ENCODE data around the gene OTULIN. TPM values are rescaled to one million over a fixed set of nuclear protein-coding genes. Genes with fewer than 3 reads are reported as not detected.

Gene OTULIN
- total and polyA plus RNA-seq, 2 of the 13 experiments (the other 11 are each of a cell fraction or from before 2014, with no cell fraction given) = 7.0 to 34.8 TPM

DNA sequence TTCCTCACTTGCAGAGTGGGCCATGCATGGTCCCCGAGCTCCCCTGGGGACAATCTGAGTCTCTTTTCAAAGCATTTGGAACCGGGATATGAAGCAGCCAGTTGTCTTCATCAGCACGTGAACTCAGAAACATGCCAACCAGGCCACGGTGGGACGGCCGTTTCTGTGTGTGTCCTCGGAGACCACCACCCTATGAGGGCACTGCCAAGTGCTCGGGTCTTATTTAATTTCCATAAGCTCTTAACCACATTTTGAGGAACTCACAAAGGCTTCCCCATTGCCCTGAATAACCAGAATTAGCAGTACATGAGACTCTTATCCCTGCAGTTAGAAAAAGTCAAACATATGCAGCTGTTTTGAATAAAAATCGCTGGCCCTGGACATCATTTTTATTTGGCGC, 60.1 kb downstream of the OTULIN start:
- intact Hi-C loops (cut with micrococcal nuclease; ENCODE audit: unreplicated experiment) (loop anchor here (5.0 kb wide), 1 partner anchor 37 kb away; no protein-coding TSS in a partner anchor), in situ Hi-C loops (cut with HindIII; ENCODE audit: extremely low pct_ligation_motif_present, low pct_unique_long_range_greater_than_20kb) (loop anchor here (5.0 kb wide), 3 partner anchors 53 to 288 kb away; partner anchors contain the start of gene ANKH)
- H3K27me3 ChIP-seq (ENCODE audit: control insufficient read depth in 1 of 2, insufficient read depth in 2 of 2, low read length in 2 of 2) = no peaks in the 10 kb centered on the region
- DNase-seq (ENCODE audit: low spot score) (no peak), ATAC-seq (no peak), FAIRE-seq (no peak)
- H3K36me3 ChIP-seq (replicated peaks in 1 of 2; ENCODE audit: control insufficient read depth in 1 of 2, insufficient read depth in 2 of 2, low read length in 2 of 2) = peaks cover 8 to 19% of the 10 kb centered on the region in 2 experiments; a peak in 4 of 5 replicates
- 98% methylated on average over 9 of the region's 10 CpGs for whole genome bisulfite sequencing (ENCODE audit: low lambda C conversion rate)
- no peak for TF ChIP-seq KDM6A (CRISPR knock-in tag; IDR thresholded peaks at IDR 0.05; ENCODE audit: low read depth)
- TF ChIP-seq, protein P1, sequence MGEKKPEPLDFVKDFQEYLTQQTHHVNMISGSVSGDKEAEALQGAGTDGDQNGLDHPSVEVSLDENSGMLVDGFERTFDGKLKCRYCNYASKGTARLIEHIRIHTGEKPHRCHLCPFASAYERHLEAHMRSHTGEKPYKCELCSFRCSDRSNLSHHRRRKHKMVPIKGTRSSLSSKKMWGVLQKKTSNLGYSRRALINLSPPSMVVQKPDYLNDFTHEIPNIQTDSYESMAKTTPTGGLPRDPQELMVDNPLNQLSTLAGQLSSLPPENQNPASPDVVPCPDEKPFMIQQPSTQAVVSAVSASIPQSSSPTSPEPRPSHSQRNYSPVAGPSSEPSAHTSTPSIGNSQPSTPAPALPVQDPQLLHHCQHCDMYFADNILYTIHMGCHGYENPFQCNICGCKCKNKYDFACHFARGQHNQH (CRISPR knock-in tag; IDR thresholded peaks at IDR 0.05) = no peak
- TF ChIP-seq MTA3 (CRISPR knock-in tag; IDR thresholded peaks at IDR 0.05) = no peak
- no peak for TF ChIP-seq ETS1 (CRISPR knock-in tag; IDR thresholded peaks at IDR 0.05)
- no peak for TF ChIP-seq HIVEP1 (CRISPR knock-in tag; IDR thresholded peaks at IDR 0.05)
- no peak for TF ChIP-seq ZNF580 (CRISPR knock-in tag; IDR thresholded peaks at IDR 0.05; ENCODE audit: borderline replicate concordance, low read depth)
- no peak for TF ChIP-seq ZNF703 (CRISPR knock-in tag; IDR thresholded peaks at IDR 0.05; ENCODE audit: borderline replicate concordance)
- TF ChIP-seq PRPF4 (IDR thresholded peaks at IDR 0.05; ENCODE audit: low read depth, low read length, poor library complexity, severe bottlenecking) = no peak
- no peak for TF ChIP-seq CEBPG (CRISPR knock-in tag; IDR thresholded peaks at IDR 0.05)
- H3K9ac ChIP-seq (ENCODE audit: insufficient read depth, low read depth, low read length) = no peak overlapping the region
- no peaks in the 10 kb centered on the region for H3K79me2 ChIP-seq (ENCODE audit: insufficient read depth, low read length)
- no peaks in the 10 kb centered on the region for H3K9me3 ChIP-seq (ENCODE audit: low read length)
- no peak overlapping the region for H2AFZ ChIP-seq (ENCODE audit: low read length)
- CTCF ChIA-PET (ENCODE audit: low intra/inter-chr PET ratio, low total read pairs) = no interaction called here
- H4K20me1 ChIP-seq (ENCODE audit: insufficient read depth, low read length) = no peaks in the 10 kb centered on the region
- H3K4me2 ChIP-seq (ENCODE audit: low read depth, low read length) = no peak overlapping the region
- peaks cover 38% of the 10 kb centered on the region for H3K4me1 ChIP-seq (ENCODE audit: insufficient read depth, low read length)
- H3K4me3 ChIP-seq (replicated peaks in 1 of 3; ENCODE audit: insufficient read depth in 1 of 3, low read depth in 2 of 3, low read length in 3 of 3) = no peak overlapping the region
- POLR2A ChIA-PET = no interaction called here
- H3K27ac ChIP-seq (ENCODE audit: extremely low read length, insufficient read depth, low read length) = no peak overlapping the region
- no TSS peak for BruUV-seq (replicated peaks)

Data from HepG2 (cell line).